ENCODE data around the gene KATNB1. TPM values are rescaled to one million over a fixed set of nuclear protein-coding genes. Genes with fewer than 3 reads are reported as not detected.
A peak's percentile ranks its signal among the peaks of the same experiment; 100 is the strongest.

The KATNB1 gene
- total and polyA plus RNA-seq, 2 experiments from 2014 or later, result 46.4 to 49.4 TPM

DNA sequence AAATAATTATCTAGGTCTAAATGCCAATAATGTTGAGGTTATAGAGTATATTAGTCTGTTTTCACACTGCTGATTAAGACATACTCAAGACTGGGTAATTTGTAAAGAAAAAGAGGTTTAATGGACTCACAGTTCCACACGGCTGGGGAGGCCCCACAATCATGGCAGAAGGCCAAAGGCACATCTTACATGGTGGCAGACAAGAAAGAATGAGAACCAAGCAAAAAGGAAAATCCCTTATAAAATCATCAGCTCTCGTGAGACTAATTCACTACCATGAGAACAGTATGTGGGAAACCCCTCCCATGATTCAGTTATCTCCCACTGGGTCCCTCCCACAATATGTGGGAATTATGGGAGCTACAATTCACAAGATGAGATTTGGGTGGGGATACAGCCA lies 2.9 kb upstream of the KATNB1 start:
- H3K4me3 ChIP-seq, result no peak overlapping the region
- H3K9me3 ChIP-seq (ENCODE audit: low read depth), result no peaks in the 10 kb centered on the region
- H3K4me1 ChIP-seq (ENCODE audit: low read depth), result peaks cover 6% of the 10 kb centered on the region
- no peak for DNase-seq (ENCODE audit: low read depth in 1 of 2, low spot score in 1 of 2)
- TF ChIP-seq, protein P1, sequence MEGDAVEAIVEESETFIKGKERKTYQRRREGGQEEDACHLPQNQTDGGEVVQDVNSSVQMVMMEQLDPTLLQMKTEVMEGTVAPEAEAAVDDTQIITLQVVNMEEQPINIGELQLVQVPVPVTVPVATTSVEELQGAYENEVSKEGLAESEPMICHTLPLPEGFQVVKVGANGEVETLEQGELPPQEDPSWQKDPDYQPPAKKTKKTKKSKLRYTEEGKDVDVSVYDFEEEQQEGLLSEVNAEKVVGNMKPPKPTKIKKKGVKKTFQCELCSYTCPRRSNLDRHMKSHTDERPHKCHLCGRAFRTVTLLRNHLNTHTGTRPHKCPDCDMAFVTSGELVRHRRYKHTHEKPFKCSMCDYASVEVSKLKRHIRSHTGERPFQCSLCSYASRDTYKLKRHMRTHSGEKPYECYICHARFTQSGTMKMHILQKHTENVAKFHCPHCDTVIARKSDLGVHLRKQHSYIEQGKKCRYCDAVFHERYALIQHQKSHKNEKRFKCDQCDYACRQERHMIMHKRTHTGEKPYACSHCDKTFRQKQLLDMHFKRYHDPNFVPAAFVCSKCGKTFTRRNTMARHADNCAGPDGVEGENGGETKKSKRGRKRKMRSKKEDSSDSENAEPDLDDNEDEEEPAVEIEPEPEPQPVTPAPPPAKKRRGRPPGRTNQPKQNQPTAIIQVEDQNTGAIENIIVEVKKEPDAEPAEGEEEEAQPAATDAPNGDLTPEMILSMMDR (IDR thresholded peaks at IDR 0.05; ENCODE audit: low read depth, low read length), result no peak
- H3K27ac ChIP-seq, result no peak overlapping the region
- H3K27me3 ChIP-seq, result no peaks in the 10 kb centered on the region
- no peaks in the 10 kb centered on the region for H3K36me3 ChIP-seq

- Histone ChIP-seq H3K9me3 (ENCODE audit: low read depth) (no peaks in the 10 kb centered on the region), H3K36me3 (no peaks in the 10 kb centered on the region), H3K4me3 (peak overlapping the region; percentile 51), H3K27ac (peak overlapping the region; percentile 93), H3K4me1 (ENCODE audit: low read depth) (peaks cover 6% of the 10 kb centered on the region), H3K27me3 (no peaks in the 10 kb centered on the region)
- TF ChIP-seq, protein P1 (IDR thresholded peaks at IDR 0.05; ENCODE audit: low read depth, low read length), result no peak
- no peak for DNase-seq (ENCODE audit: low read depth in 1 of 2, low spot score in 1 of 2)
These were observed 1.2 kb upstream of the KATNB1 start for GRCh38 chr16:57734308-57734924.

DNA sequence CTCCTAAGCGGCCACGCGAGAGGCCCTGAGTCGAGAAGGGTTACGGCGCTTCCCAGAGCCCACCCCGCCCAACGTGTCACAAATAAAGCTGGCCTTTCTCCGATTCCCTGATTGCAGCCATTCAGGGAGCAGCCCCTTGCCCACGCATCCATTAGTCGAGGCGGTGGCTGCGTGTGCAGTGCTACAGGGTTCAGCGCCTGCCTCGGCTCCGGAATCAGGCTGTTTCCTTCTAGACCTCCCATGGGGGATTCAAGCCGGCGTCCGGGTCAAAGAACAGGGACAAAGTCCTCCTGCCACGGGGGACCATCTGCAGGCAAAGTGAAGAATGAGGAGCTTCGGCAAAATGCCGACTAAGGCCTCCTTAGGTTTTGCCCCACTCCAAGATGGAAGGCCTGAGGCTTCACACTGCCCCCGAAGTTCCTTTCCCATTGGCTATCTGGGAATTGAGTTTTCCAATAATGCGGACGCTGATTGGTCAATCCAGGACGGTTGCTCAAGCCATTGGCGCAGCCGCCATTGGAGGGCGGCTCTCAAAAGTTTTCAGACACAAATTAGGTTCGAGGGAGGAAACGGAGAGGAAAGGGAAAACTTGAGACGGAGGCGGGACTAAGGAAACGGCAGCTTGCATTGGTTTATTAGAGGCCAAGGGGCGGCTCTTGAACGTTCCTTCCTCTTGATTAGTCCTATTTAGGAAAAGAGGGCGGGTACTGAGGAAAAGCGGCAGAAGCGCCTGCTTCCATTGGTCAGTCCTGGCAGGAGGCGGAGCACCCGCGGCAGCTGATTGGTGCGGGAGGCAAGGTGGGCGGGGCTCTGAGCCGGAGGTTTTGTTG lies 430 bp upstream of the KATNB1 start:
- TF ChIP-seq, protein P1 (IDR thresholded peaks at IDR 0.05; ENCODE audit: low read depth, low read length), result no peak
- Histone ChIP-seq H3K27me3 (no peaks in the 10 kb centered on the region), H3K36me3 (no peaks in the 10 kb centered on the region), H3K4me1 (ENCODE audit: low read depth) (peaks cover 6% of the 10 kb centered on the region), H3K4me3 (peak overlapping the region; percentile 74), H3K27ac (peak overlapping the region; percentile 93), H3K9me3 (ENCODE audit: low read depth) (no peaks in the 10 kb centered on the region)
- peak; percentile 100 for DNase-seq (ENCODE audit: low read depth in 1 of 2, low spot score in 1 of 2)

DNA sequence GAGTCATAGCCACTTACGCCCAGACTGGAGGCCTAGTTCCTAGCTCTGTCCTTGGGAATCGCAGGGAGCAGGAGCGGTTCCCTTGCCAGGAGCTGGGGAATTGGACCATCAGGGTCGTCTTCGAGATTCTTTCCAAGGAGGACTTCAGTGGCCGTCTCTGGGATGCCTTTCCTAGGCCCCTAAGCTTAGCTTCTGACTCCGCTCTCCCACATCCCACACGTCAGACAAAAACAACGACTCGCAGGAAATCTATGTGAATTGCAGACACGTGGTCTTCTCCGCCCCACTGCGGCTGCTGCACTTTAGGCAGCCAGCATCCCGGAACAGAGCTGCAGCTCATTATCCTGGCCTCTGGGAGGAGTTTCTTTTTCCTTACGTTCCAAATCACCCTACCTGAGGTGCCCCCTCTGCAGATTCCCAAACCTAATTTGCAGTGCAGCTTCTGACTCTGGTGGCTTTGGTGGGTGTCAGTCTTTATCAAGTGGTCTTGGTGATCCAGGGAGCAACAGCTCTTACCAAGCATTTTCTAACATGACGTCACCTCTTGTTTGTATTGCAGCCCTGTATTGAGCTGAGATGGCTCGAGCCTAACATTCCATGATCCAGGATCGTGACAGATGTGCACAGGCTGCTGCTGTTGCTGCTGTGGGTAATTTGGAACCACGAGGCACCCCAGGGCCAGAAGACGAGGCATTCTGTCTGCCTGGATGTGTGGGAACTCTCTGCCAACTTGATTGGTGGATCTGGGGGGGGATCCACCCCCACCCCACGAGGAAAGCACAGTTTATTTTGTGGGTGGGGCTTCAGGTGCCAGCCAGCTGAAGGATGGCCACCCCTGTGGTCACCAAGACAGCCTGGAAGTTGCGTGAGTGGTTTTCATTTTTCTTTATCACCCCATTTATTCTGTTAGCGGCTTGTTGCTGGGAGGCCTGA lies 1.1 kb downstream of the KATNB1 start:
- H3K27ac ChIP-seq, result peak overlapping the region; percentile 6
- peaks cover 6% of the 10 kb centered on the region for H3K4me1 ChIP-seq (ENCODE audit: low read depth)
- no peaks in the 10 kb centered on the region for H3K9me3 ChIP-seq (ENCODE audit: low read depth)
- H3K36me3 ChIP-seq, result no peaks in the 10 kb centered on the region
- TF ChIP-seq, protein P1 (IDR thresholded peaks at IDR 0.05; ENCODE audit: low read depth, low read length), result peak; percentile 9
- H3K4me3 ChIP-seq, result peak overlapping the region; percentile 74
- DNase-seq (ENCODE audit: low read depth in 1 of 2, low spot score in 1 of 2), result peak; percentile 20 to 82
- no peaks in the 10 kb centered on the region for H3K27me3 ChIP-seq

- no peaks in the 10 kb centered on the region for H3K36me3 ChIP-seq
- no peak overlapping the region for H3K4me3 ChIP-seq
- no peak for DNase-seq (ENCODE audit: low read depth in 1 of 2, low spot score in 1 of 2)
- TF ChIP-seq, protein P1 (IDR thresholded peaks at IDR 0.05; ENCODE audit: low read depth, low read length), result no peak
- H3K27me3 ChIP-seq, result no peaks in the 10 kb centered on the region
- no peaks in the 10 kb centered on the region for H3K9me3 ChIP-seq (ENCODE audit: low read depth)
- peaks cover 11% of the 10 kb centered on the region for H3K4me1 ChIP-seq (ENCODE audit: low read depth)
- H3K27ac ChIP-seq, result no peak overlapping the region
These were observed 3.3 kb downstream of the KATNB1 start for GRCh38 chr16:57738844-57739243.
